IPS-18a (cell line): ENCODE measurements around the gene HOXC4.
"Not testable (repeated sequence)": the region's sequence is repeated elsewhere in the genome, so short reads cannot be mapped to it uniquely, and the experiment has no call there.

Source experiments
- H3K27ac ChIP-seq: one replicate; pipeline ENCODE4 v1.5.1; 2013; ENCODE audit warnings: low read length
- H3K27me3 ChIP-seq: one replicate; pipeline ENCODE4 v1.6.1; 2013; ENCODE audit warnings: mild to moderate bottlenecking, low read length; ENCODE audit not compliant: control insufficient read depth, insufficient read depth
- H3K36me3 ChIP-seq: one replicate; pipeline ENCODE4 v1.6.1; 2013; ENCODE audit warnings: low read depth, low read length; ENCODE audit not compliant: control insufficient read depth
- H3K4me1 ChIP-seq: one replicate; pipeline ENCODE4 v1.6.1; 2013; ENCODE audit warnings: low read depth, low read length; ENCODE audit not compliant: control insufficient read depth
- H3K4me3 ChIP-seq: one replicate; pipeline ENCODE4 v1.5.1; 2013; ENCODE audit warnings: low read length
- H3K9ac ChIP-seq: one replicate; pipeline ENCODE4 v1.6.1; 2013; ENCODE audit warnings: mild to moderate bottlenecking, low read length, moderate library complexity
- H3K9me3 ChIP-seq: one replicate; pipeline ENCODE4 v1.6.1; 2013; ENCODE audit warnings: low read depth, low read length; ENCODE audit not compliant: control insufficient read depth

HOXC4 gene

DNA sequence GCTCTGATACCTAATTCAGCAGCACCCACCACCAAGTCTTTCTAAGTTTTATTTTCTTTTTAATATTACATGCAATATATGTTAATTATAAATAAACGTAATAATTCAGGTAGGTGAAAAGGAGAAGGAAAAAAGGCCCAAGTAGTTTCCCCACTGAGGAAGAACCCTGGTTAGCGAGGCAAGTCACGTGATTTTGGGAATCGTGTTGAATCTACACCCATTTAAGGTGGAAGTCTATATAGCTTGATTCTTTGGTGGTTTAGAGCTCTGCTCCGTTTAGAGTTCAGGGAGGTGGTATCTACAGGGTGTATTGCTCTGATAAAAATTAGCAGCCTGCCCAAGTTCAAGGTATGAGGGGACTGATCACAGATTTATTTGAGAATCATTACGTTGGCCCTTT, 47.0 kb downstream of the HOXC4 start:
- H3K27ac ChIP-seq, H3K9ac ChIP-seq, H3K36me3 ChIP-seq, H3K4me1 ChIP-seq, H3K9me3 ChIP-seq, H3K4me3 ChIP-seq: not testable (repeated sequence)
- peaks cover 69% of the 10 kb centered on the region for H3K27me3 ChIP-seq

DNA sequence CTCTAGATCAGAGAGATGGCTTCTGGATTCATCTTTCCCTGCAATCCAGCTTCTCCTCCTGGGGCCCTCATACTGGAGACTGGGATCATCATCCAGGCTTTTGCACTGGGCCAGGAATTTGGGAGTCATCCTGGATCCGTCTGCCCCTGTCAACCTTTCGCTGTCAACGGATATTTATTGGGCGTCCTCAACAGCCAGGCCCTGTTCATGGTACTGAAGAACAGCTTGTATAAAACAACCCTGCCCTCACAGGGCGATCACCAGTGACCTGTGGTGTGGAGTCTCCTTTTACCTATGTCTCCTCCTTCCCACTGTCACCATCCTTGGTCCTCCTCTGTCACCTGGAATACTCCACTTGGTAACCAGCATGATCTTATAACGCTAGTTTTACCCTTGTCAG, 48.6 kb downstream of the HOXC4 start:
- H3K27me3 ChIP-seq: peaks cover 71% of the 10 kb centered on the region
- not testable (repeated sequence) for H3K27ac ChIP-seq, H3K36me3 ChIP-seq, H3K9me3 ChIP-seq, H3K4me1 ChIP-seq, H3K9ac ChIP-seq, H3K4me3 ChIP-seq

GRCh38 chr12:54103827-54104226, 50.2 kb downstream of the HOXC4 start:
- not testable (repeated sequence) for H3K36me3 ChIP-seq, H3K27ac ChIP-seq, H3K9ac ChIP-seq, H3K4me3 ChIP-seq, H3K4me1 ChIP-seq, H3K9me3 ChIP-seq
- H3K27me3 ChIP-seq: peaks cover 81% of the 10 kb centered on the region
